OCI-LY7 (cell line): ENCODE results near the gene PIGP. TPM values are rescaled to one million over a fixed set of nuclear protein-coding genes. Genes with fewer than 3 reads are reported as not detected.

Source experiments
- BruUV-seq: library from RNA; stranded (reverse); fragments of 400-500 nt; replicated peaks from 2 replicates; lab custom pipeline; 2021; lab: Mats Ljungman, UMichigan
- CTCF ChIA-PET: fragments of 300-600 bp; sonication (Branson Sonifier 250); formaldehyde crosslinking; loops from one replicate; lab custom pipeline; 2022; ENCODE audit warnings: antibody characterized with exemption; ENCODE audit not compliant: unreplicated experiment; lab: Charles Lee
- POLR2A ChIA-PET: fragments of 300-600 bp; sonication (Branson Sonifier 250); formaldehyde crosslinking; loops from one replicate; lab custom pipeline; 2022; ENCODE audit warnings: antibody characterized with exemption; lab: Charles Lee
- DNase-seq: peaks from one replicate; pipeline ENCODE4 v3.0.0-alpha.2; 2015; ENCODE audit warnings: low spot score
- H2AFZ ChIP-seq: fragments of 200-600 bp; sonication (generic), shearing (Covaris generic); 2 replicates; pipeline ENCODE4 v1.6.1; 2014; ENCODE audit warnings: mild to moderate bottlenecking, antibody characterized with exemption, low read length, moderate library complexity
- H3K27ac ChIP-seq: fragments of 200-600 bp; sonication (generic); 2 replicates; pipeline ENCODE4 v1.5.1; 2014; ENCODE audit warnings: mixed run types, low read depth, mild to moderate bottlenecking, moderate library complexity, low read length, inconsistent platforms; ENCODE audit not compliant: poor library complexity, severe bottlenecking
- H3K36me3 ChIP-seq: fragments of 200-600 bp; sonication (generic); 2 replicates; pipeline ENCODE4 v1.6.1; 2014; ENCODE audit warnings: mild to moderate bottlenecking, antibody characterized with exemption, low read length, moderate library complexity, mixed read lengths; ENCODE audit not compliant: insufficient read depth
- H3K4me1 ChIP-seq: fragments of 200-600 bp; sonication (generic); 2 replicates; pipeline ENCODE4 v1.5.1; 2014; ENCODE audit warnings: mild to moderate bottlenecking, low read length; ENCODE audit not compliant: insufficient read depth, poor library complexity, severe bottlenecking
- H3K4me2 ChIP-seq: fragments of 200-600 bp; sonication (generic); 2 replicates; pipeline ENCODE4 v1.6.1; 2014; ENCODE audit warnings: mild to moderate bottlenecking, low read length
- H3K4me3 ChIP-seq: fragments of 200-600 bp; sonication (generic); 2 replicates; pipeline ENCODE4 v1.5.1; 2014; ENCODE audit warnings: mild to moderate bottlenecking, low read depth, low read length; ENCODE audit not compliant: poor library complexity, severe bottlenecking
- H3K79me2 ChIP-seq: fragments of 200-600 bp; sonication (generic); 2 replicates; pipeline ENCODE4 v1.6.1; 2016; ENCODE audit warnings: low read depth, mild to moderate bottlenecking, low read length, moderate library complexity, mixed read lengths; ENCODE audit not compliant: insufficient read depth
- H3K9me2 ChIP-seq: fragments of 200-600 bp; sonication (generic); 2 replicates; pipeline ENCODE4 v1.6.1; 2016; ENCODE audit warnings: mild to moderate bottlenecking, low read length, mixed read lengths; ENCODE audit not compliant: insufficient read depth
- H3K9me3 ChIP-seq: fragments of 200-600 bp; sonication (generic); 2 replicates; pipeline ENCODE4 v1.6.1; 2014; ENCODE audit warnings: mild to moderate bottlenecking, mixed run types, low read length, mixed read lengths
- H4K20me1 ChIP-seq: fragments of 200-600 bp; sonication (generic); 2 replicates; pipeline ENCODE4 v1.6.1; 2014; ENCODE audit warnings: mild to moderate bottlenecking, antibody characterized with exemption, low read length, moderate library complexity, mixed read lengths; ENCODE audit not compliant: insufficient read depth
- EZH2phosphoT487 ChIP-seq: fragments of 200-600 bp; sonication (generic); IDR thresholded peaks from 2 replicates; pipeline ENCODE4 v1.6.1; 2018; ENCODE audit warnings: low read depth, borderline replicate concordance, mild to moderate bottlenecking, mixed run types, antibody characterized with exemption, low read length, moderate library complexity, mixed read lengths
- intact Hi-C: fragments of 100-400 bp; cut with micrococcal nuclease; formaldehyde crosslinking; loops from one replicate; pipeline ENCODE4 v1.10.0; 2022; ENCODE audit not compliant: unreplicated experiment
- total RNA-seq, 2 experiments: library from RNA; depleted of rRNA in 1 of 2; stranded (reverse); fragments of >200 nt in 1 of 2; shearing (Covaris generic) in 1 of 2; gene quantifications; 2 replicates each; pipeline ENCODE4 v1.2.3, GENCODE V29; 2014 to 2022
- TF ChIP-seq, protein P1 (sequence below): fragments of 200-600 bp; sonication (generic); conservative IDR thresholded peaks from 2 replicates; pipeline ENCODE4 v1.5.1; 2014; ENCODE audit warnings: mild to moderate bottlenecking, antibody characterized with exemption, low read length, moderate library complexity, mixed read lengths

Gene PIGP
- total RNA-seq, 2 experiments from 2014 or later, result 7.4 to 35.4 TPM

DNA sequence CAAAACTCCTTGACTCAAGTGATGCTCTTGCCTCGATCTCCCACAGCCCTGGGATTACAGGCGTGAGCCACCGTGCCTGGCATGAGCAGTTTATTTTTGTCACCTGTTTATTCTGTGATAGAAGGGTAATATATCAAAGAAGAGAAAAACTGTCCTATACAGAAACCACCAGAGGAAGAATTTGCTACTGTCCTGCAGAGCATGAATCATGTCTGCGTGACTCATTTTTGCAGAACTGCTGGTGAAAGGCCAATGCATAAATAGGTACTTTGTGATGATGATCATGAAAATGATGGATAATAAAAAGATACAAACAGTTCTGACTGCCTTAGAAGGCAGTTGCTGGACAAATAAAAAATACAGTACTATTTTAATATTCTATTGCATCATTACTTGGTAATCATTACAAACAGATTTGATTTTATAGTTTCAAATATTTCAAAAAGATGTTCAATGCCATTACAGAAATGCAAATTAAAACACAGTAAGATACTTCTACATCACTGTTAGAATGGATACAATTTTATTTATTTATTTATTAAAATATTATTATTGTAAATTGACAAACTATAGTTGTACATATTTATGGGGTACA lies 39.9 kb downstream of the PIGP start:
- no peaks in the 10 kb centered on the region for H3K9me2 ChIP-seq
- TF ChIP-seq EZH2phosphoT487, result no peak
- TF ChIP-seq, protein P1, sequence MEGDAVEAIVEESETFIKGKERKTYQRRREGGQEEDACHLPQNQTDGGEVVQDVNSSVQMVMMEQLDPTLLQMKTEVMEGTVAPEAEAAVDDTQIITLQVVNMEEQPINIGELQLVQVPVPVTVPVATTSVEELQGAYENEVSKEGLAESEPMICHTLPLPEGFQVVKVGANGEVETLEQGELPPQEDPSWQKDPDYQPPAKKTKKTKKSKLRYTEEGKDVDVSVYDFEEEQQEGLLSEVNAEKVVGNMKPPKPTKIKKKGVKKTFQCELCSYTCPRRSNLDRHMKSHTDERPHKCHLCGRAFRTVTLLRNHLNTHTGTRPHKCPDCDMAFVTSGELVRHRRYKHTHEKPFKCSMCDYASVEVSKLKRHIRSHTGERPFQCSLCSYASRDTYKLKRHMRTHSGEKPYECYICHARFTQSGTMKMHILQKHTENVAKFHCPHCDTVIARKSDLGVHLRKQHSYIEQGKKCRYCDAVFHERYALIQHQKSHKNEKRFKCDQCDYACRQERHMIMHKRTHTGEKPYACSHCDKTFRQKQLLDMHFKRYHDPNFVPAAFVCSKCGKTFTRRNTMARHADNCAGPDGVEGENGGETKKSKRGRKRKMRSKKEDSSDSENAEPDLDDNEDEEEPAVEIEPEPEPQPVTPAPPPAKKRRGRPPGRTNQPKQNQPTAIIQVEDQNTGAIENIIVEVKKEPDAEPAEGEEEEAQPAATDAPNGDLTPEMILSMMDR, result no peak
- ChIA-PET CTCF (no interaction called here), POLR2A (interaction anchor here (0.7 kb wide), 1 partner anchor 169 kb away, joined by 3 read pairs; no protein-coding TSS in a partner anchor)
- intact Hi-C loops, result no loop called here
- H3K4me1 ChIP-seq, result no peaks in the 10 kb centered on the region
- H3K27ac ChIP-seq, result no peak overlapping the region
- no peak for DNase-seq
- H3K4me2 ChIP-seq, result no peak overlapping the region
- H2AFZ ChIP-seq, result no peak overlapping the region
- no peaks in the 10 kb centered on the region for H3K36me3 ChIP-seq
- no peaks in the 10 kb centered on the region for H4K20me1 ChIP-seq
- no peak overlapping the region for H3K4me3 ChIP-seq
- no peaks in the 10 kb centered on the region for H3K79me2 ChIP-seq
- H3K9me3 ChIP-seq, result no peaks in the 10 kb centered on the region
- no TSS peak for BruUV-seq

DNA sequence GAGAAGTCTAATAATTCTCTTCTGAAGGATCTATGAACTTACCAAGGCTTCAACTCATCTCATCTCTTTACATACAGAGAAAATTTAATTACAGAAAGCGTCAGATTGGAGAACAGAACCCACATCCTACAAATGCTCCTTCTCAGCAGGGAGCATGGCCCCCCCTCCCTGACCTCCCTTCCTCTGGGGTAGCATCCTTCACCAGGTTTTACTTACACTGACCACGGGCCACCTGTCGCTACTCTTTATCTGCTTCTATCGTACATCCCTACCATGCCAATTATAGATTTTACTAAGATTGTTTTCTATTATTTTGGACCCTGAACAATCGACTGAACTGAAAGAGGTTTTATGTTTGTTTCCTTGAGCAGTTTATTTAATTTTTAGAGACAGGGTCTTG lies 40.6 kb downstream of the PIGP start:
- ChIA-PET CTCF (no interaction called here), POLR2A (interaction anchor here (0.7 kb wide), 1 partner anchor 168 kb away, joined by 3 read pairs; no protein-coding TSS in a partner anchor)
- no peak overlapping the region for H3K27ac ChIP-seq
- H3K4me2 ChIP-seq, result no peak overlapping the region
- no peaks in the 10 kb centered on the region for H4K20me1 ChIP-seq
- intact Hi-C loops, result no loop called here
- no peak overlapping the region for H2AFZ ChIP-seq
- TF ChIP-seq, protein P1, result no peak
- no peak for TF ChIP-seq EZH2phosphoT487
- DNase-seq, result no peak
- BruUV-seq, result no TSS peak
- no peaks in the 10 kb centered on the region for H3K79me2 ChIP-seq
- no peak overlapping the region for H3K4me3 ChIP-seq
- H3K9me3 ChIP-seq, result no peaks in the 10 kb centered on the region
- no peaks in the 10 kb centered on the region for H3K9me2 ChIP-seq
- H3K4me1 ChIP-seq, result no peaks in the 10 kb centered on the region
- H3K36me3 ChIP-seq, result no peaks in the 10 kb centered on the region

DNA sequence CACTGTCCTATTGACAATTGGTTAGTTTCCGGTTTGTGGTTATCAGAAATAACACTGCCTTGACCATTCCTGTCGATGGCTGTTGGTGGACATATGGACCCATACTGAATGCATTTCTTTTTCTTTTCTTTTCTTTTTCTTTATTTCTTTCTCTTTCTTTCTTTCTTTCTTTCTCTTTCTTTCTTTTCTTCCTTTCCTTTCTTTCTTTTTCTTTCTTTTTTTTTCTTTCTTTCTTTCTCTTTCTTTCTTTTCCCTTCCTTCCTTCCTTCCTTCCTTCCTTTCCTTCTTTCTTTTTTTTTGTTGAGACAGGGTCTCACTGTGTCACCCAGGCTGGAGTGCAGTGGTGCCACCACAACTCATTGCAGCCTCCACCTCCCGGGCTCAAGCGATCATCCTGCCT lies 42.0 kb downstream of the PIGP start:
- intact Hi-C loops, result no loop called here
- Histone ChIP-seq H3K27ac (no peak overlapping the region), H3K9me3 (no peaks in the 10 kb centered on the region), H3K4me1 (no peaks in the 10 kb centered on the region), H3K79me2 (no peaks in the 10 kb centered on the region), H3K4me3 (no peak overlapping the region), H3K4me2 (no peak overlapping the region), H3K9me2 (no peaks in the 10 kb centered on the region), H4K20me1 (no peaks in the 10 kb centered on the region), H3K36me3 (no peaks in the 10 kb centered on the region), H2AFZ (no peak overlapping the region)
- DNase-seq, result no peak
- CTCF ChIA-PET, result no interaction called here
- no TSS peak for BruUV-seq
- POLR2A ChIA-PET, result interaction anchor here (1.0 kb wide), 1 partner anchor 56 kb away, joined by 3 read pairs; no protein-coding TSS in a partner anchor
- TF ChIP-seq, protein P1, result no peak
- TF ChIP-seq EZH2phosphoT487, result no peak
